DND-41 (cell line): ENCODE data around the gene MAP2K5.

ENCODE experiments used
- ATAC-seq: fragments of 200-7000 bp; cut with Tn5 transposase; 3 replicates; pipeline ENCODE4 v1.9.1; 2021; ENCODE audit warnings: low read depth; ENCODE audit not compliant: insufficient read depth
- DNase-seq: peaks from one replicate; pipeline ENCODE4 v3.0.0-alpha.2; 2020
- H2AFZ ChIP-seq: 2 replicates; pipeline ENCODE4 v1.6.0; 2012; ENCODE audit warnings: low read depth, low read length
- H3K27ac ChIP-seq: 2 replicates; pipeline ENCODE4 v1.5.1; 2012; ENCODE audit warnings: low read length, inconsistent platforms
- H3K27me3 ChIP-seq: fragments of 200-600 bp; sonication (generic); 2 replicates; pipeline ENCODE4 v1.6.0; 2012; ENCODE audit warnings: low read length, mild to moderate bottlenecking, inconsistent platforms; ENCODE audit not compliant: insufficient read depth, poor library complexity
- H3K36me3 ChIP-seq: 2 replicates; pipeline ENCODE4 v1.5.1; 2012; ENCODE audit warnings: low read length, inconsistent platforms; ENCODE audit not compliant: insufficient read depth
- H3K4me1 ChIP-seq: 2 replicates; pipeline ENCODE4 v1.5.1; 2012; ENCODE audit warnings: mild to moderate bottlenecking, low read length; ENCODE audit not compliant: insufficient read depth
- H3K4me2 ChIP-seq: 2 replicates; pipeline ENCODE4 v1.6.0; 2012; ENCODE audit warnings: mild to moderate bottlenecking, moderate library complexity, low read length, inconsistent platforms; ENCODE audit not compliant: insufficient read depth
- H3K4me3 ChIP-seq, 2 experiments: fragments of 200-600 bp in 1 of 2; shearing (Covaris generic) in 1 of 2; 2 replicates each; pipeline ENCODE4 v1.5.1; 2012 to 2016; ENCODE audit warnings: inconsistent platforms in 2 of 2, low read length in 2 of 2, mild to moderate bottlenecking in 2 of 2, low read depth in 1 of 2, moderate library complexity in 1 of 2
- H3K79me2 ChIP-seq: 2 replicates; pipeline ENCODE4 v1.6.0; 2012; ENCODE audit warnings: low read length, inconsistent platforms; ENCODE audit not compliant: insufficient read depth
- H3K9ac ChIP-seq: 2 replicates; pipeline ENCODE4 v1.6.0; 2012; ENCODE audit warnings: low read depth, mild to moderate bottlenecking, inconsistent platforms, low read length, moderate library complexity
- H3K9me3 ChIP-seq: 2 replicates; pipeline ENCODE4 v1.5.1; 2012; ENCODE audit warnings: low read length, moderate library complexity, mild to moderate bottlenecking, inconsistent platforms; ENCODE audit not compliant: insufficient read depth, severe bottlenecking
- H4K20me1 ChIP-seq: 2 replicates; pipeline ENCODE4 v1.6.0; 2012; ENCODE audit warnings: low read length; ENCODE audit not compliant: insufficient read depth
- EZH2 ChIP-seq: IDR thresholded peaks from 3 replicates; pipeline ENCODE4 v1.6.1; 2012; ENCODE audit warnings: borderline replicate concordance, low read depth, mild to moderate bottlenecking, moderate library complexity, low read length, inconsistent platforms; ENCODE audit not compliant: severe bottlenecking
- TF ChIP-seq, protein P1 (sequence below): IDR thresholded peaks from 2 replicates; pipeline ENCODE4 v1.5.1; 2012; ENCODE audit warnings: borderline replicate concordance, low read length, moderate library complexity, mild to moderate bottlenecking; ENCODE audit not compliant: poor library complexity, severe bottlenecking; ENCODE audit errors: extremely low read depth

Gene MAP2K5

DNA sequence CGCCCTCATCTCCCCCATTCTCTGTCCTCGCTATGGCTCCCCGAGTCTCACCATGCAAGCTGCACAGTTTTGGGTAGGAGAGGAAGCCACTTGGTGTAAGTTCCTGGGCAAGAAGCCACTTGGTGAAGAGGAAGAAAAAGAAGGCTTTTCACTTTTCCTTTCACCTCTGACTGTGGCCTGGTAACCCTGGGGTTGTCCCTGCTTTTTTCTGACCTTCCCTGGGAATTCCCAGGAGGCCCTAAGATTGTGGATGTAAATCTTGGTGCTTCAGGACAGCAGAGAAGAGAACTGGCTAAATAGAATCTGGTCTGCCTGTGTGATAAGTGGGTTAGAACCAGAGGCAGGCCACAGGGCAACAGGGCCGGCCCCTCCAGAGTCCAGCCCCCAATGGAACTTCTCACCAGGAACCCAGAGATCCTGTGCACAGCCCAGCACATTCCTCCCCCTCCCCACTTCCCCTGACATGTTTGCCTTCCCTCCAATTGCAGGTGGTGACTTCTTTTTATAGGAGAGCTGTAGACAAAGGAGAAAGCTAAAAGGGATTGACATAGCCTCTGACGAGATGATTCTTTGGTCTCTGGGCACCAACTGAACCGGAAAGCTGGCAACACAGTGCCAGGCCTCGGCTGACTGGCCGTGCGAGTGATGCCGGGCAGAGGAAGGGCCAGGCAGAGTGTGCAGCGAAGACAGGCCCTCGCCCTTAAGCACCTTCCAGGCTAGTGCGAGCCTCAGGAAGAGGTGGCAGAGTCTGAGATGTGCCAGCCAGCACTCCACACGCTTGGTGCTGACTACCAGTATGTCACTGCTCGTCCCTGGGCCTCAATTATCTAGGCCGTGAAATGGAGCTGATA lies 263.4 kb downstream of the MAP2K5 start:
- no peak overlapping the region for H3K4me2 ChIP-seq
- no peak for DNase-seq
- no peak for TF ChIP-seq EZH2
- TF ChIP-seq, protein P1, sequence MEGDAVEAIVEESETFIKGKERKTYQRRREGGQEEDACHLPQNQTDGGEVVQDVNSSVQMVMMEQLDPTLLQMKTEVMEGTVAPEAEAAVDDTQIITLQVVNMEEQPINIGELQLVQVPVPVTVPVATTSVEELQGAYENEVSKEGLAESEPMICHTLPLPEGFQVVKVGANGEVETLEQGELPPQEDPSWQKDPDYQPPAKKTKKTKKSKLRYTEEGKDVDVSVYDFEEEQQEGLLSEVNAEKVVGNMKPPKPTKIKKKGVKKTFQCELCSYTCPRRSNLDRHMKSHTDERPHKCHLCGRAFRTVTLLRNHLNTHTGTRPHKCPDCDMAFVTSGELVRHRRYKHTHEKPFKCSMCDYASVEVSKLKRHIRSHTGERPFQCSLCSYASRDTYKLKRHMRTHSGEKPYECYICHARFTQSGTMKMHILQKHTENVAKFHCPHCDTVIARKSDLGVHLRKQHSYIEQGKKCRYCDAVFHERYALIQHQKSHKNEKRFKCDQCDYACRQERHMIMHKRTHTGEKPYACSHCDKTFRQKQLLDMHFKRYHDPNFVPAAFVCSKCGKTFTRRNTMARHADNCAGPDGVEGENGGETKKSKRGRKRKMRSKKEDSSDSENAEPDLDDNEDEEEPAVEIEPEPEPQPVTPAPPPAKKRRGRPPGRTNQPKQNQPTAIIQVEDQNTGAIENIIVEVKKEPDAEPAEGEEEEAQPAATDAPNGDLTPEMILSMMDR: no peak

DNA sequence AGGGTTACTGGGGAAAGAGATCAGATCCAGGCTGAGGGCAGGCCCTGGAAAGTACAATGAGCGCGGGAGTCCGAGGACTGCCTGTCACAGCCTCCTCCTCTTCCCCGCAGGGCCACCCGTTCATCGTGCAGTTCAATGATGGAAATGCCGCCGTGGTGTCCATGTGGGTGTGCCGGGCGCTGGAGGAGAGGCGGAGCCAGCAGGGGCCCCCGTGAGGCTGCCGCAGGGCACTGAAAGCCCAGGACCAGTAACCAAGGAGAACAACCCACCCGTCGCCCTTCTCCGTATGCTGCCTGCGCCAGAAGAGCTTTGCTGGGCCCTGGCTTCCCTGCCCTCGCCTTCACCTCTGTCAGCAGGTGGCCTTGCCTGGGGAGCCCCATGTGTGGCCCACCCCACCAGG lies 264.0 kb downstream of the MAP2K5 start:
- H2AFZ ChIP-seq: no peak overlapping the region
- DNase-seq (no peak), ATAC-seq (no peak)
- peaks cover 18% of the 10 kb centered on the region for H3K4me1 ChIP-seq
- H3K4me3 ChIP-seq: no peak overlapping the region
- H4K20me1 ChIP-seq: no peaks in the 10 kb centered on the region
- no peaks in the 10 kb centered on the region for H3K79me2 ChIP-seq
- no peak overlapping the region for H3K4me2 ChIP-seq
- H3K36me3 ChIP-seq: peaks cover 15% of the 10 kb centered on the region; the same call in 1 of the 2 replicates
- H3K9me3 ChIP-seq: no peaks in the 10 kb centered on the region
- peak overlapping the region; percentile 52 for H3K27ac ChIP-seq
- H3K9ac ChIP-seq: no peak overlapping the region
- no peaks in the 10 kb centered on the region for H3K27me3 ChIP-seq
- TF ChIP-seq EZH2: no peak
- TF ChIP-seq, protein P1: no peak

More for the DNA sequence above, 263.4 kb downstream of the MAP2K5 start:
- Histone ChIP-seq H2AFZ (no peak overlapping the region), H3K36me3 (peaks cover 15% of the 10 kb centered on the region; the same call in 1 of the 2 replicates), H4K20me1 (no peaks in the 10 kb centered on the region), H3K79me2 (no peaks in the 10 kb centered on the region), H3K4me1 (peaks cover 18% of the 10 kb centered on the region), H3K9ac (no peak overlapping the region), H3K9me3 (no peaks in the 10 kb centered on the region), H3K27ac (peak overlapping the region; percentile 52), H3K4me3 (no peak overlapping the region), H3K27me3 (no peaks in the 10 kb centered on the region)
- no peak for ATAC-seq

DNA sequence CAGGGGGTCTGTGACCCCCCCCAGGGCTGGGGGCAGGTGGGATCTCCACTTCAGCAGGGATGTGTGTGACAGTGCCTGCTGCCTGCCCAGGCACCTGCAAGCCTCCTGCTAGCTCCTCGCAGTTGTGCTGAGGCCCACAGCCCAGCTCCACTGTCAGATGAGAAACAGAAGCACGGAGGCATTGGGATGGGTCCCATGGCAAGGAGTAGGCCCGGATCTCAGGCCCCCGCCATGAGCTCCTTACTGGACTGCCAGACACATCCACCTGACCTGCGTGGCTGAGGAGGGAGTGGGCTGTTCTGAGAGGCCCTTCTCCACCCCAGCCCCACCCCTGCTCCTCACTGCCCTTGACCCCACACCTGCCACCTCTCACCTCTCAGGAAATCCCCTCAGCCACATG lies 264.6 kb downstream of the MAP2K5 start:
- H3K27ac ChIP-seq: no peak overlapping the region
- no peak overlapping the region for H3K4me2 ChIP-seq
- no peak for DNase-seq
- no peaks in the 10 kb centered on the region for H3K9me3 ChIP-seq
- H3K79me2 ChIP-seq: no peaks in the 10 kb centered on the region
- TF ChIP-seq, protein P1: no peak
- no peak for TF ChIP-seq EZH2
- H3K9ac ChIP-seq: no peak overlapping the region
- no peak for ATAC-seq
- H3K4me3 ChIP-seq: no peak overlapping the region
- no peaks in the 10 kb centered on the region for H4K20me1 ChIP-seq
- no peaks in the 10 kb centered on the region for H3K27me3 ChIP-seq
- peaks cover 18% of the 10 kb centered on the region for H3K4me1 ChIP-seq
- H2AFZ ChIP-seq: no peak overlapping the region
- peaks cover 15% of the 10 kb centered on the region; the same call in 1 of the 2 replicates for H3K36me3 ChIP-seq

DNA sequence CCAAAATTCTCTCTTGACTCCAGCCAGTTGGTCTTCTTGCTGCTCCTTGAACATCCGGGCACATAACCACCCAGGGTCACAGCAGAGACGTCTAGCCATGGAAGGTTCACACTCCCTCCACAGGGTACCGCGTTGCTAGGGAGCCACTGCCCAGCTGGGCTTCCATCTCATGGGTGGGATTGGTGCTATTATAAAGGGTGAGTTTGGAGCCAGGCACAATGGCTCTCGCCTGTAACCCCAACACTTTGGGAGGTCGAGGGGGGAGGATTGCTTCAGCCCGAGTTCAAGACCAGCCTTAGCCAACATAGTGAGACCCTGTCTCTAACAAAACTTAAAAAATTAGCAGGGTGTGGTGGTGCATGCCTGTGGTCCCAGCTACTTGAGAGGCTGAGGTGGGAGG lies 265.3 kb downstream of the MAP2K5 start:
- no peak overlapping the region for H3K4me2 ChIP-seq
- no peak for TF ChIP-seq EZH2
- TF ChIP-seq, protein P1: no peak
- ATAC-seq (no peak), DNase-seq (no peak)
- H3K4me3 ChIP-seq: no peak overlapping the region
- H3K27me3 ChIP-seq: no peaks in the 10 kb centered on the region
- no peaks in the 10 kb centered on the region for H4K20me1 ChIP-seq
- H3K27ac ChIP-seq: no peak overlapping the region
- H3K79me2 ChIP-seq: no peaks in the 10 kb centered on the region
- H3K4me1 ChIP-seq: peaks cover 13% of the 10 kb centered on the region
- no peak overlapping the region for H3K9ac ChIP-seq
- H3K36me3 ChIP-seq: peaks cover 15% of the 10 kb centered on the region; the same call in 1 of the 2 replicates
- H2AFZ ChIP-seq: no peak overlapping the region
- H3K9me3 ChIP-seq: no peaks in the 10 kb centered on the region
